HG02981 (cell line): ENCODE data around the gene ARMC6.
"Not testable (repeated sequence)": the region's sequence is repeated elsewhere in the genome, so short reads cannot be mapped to it uniquely, and the experiment has no call there.

Experiments
- ATAC-seq: cut with Tn5 transposase; IDR thresholded peaks from one replicate; pipeline ENCODE4 v1.9.1; 2021; ENCODE audit warnings: mild to moderate bottlenecking, moderate library complexity; ENCODE audit not compliant: unreplicated experiment

The ARMC6 gene

GRCh38 chr19:19106938-19107337 is 73.5 kb downstream of the ARMC6 start:
- not testable (repeated sequence) for ATAC-seq

- no peak for ATAC-seq
These were observed 74.3 kb downstream of the ARMC6 start for GRCh38 chr19:19107654-19108053.
